Liver (tissue), 9 donors: ENCODE results near the gene IFT81. TPM values are rescaled to one million over a fixed set of nuclear protein-coding genes. Genes with fewer than 3 reads are reported as not detected.
"Not testable (repeated sequence)": the region's sequence is repeated elsewhere in the genome, so short reads cannot be mapped to it uniquely, and the experiment has no call there.

ENCODE experiments used
- DNase-seq: peaks from one replicate; pipeline ENCODE4 v3.0.0-alpha.2; 2017; ENCODE audit warnings: low spot score
- H3K27ac ChIP-seq, 2 donors: one replicate each; pipeline ENCODE4 v1.7.0; 2013; ENCODE audit warnings: inconsistent platforms in 2 of 2, low read length in 2 of 2, control low read depth in 1 of 2, low read depth in 1 of 2, mild to moderate bottlenecking in 1 of 2
- H3K27me3 ChIP-seq, 4 donors: one replicate each; pipeline versions ENCODE4 v1.6.1 to v1.7.0; 2013; ENCODE audit warnings: low read length in 3 of 4, inconsistent platforms in 1 of 4, mild to moderate bottlenecking in 1 of 4, moderate library complexity in 1 of 4; ENCODE audit not compliant: control insufficient read depth in 4 of 4, insufficient read depth in 4 of 4
- H3K36me3 ChIP-seq, 4 donors: one replicate each; pipeline versions ENCODE4 v1.6.1 to v1.7.0; 2013; ENCODE audit warnings: low read length in 3 of 4, mild to moderate bottlenecking in 3 of 4, low read depth in 1 of 4, moderate library complexity in 1 of 4; ENCODE audit not compliant: control insufficient read depth in 4 of 4, insufficient read depth in 3 of 4
- H3K4me1 ChIP-seq, 4 donors: one replicate each; pipeline versions ENCODE4 v1.6.1 to v1.7.0; 2013; ENCODE audit warnings: low read length in 3 of 4, mild to moderate bottlenecking in 3 of 4, moderate library complexity in 1 of 4; ENCODE audit not compliant: control insufficient read depth in 4 of 4, insufficient read depth in 4 of 4
- H3K4me3 ChIP-seq, 3 donors: one replicate each; pipeline versions ENCODE4 v1.6.1 to v1.7.0; 2013; ENCODE audit warnings: low read length in 3 of 3, control low read depth in 1 of 3, low read depth in 1 of 3, mild to moderate bottlenecking in 1 of 3
- H3K9ac ChIP-seq, 2 donors: one replicate each; pipeline ENCODE4 v1.7.0; 2013; ENCODE audit warnings: low read length in 2 of 2, mild to moderate bottlenecking in 2 of 2, moderate library complexity in 2 of 2, control low read depth in 1 of 2, low read depth in 1 of 2
- H3K9me3 ChIP-seq, 4 donors: one replicate each; pipeline versions ENCODE4 v1.6.1 to v1.7.0; 2013; ENCODE audit warnings: low read length in 3 of 4; ENCODE audit not compliant: control insufficient read depth in 4 of 4
- ATF3 ChIP-seq: IDR thresholded peaks from 2 replicates; pipeline ENCODE4 v1.6.1; 2016; ENCODE audit warnings: antibody characterized with exemption
- CTCF ChIP-seq: fragments of 150-350 bp; IDR thresholded peaks from 2 replicates; pipeline ENCODE4 v1.5.1; 2017; ENCODE audit warnings: improper control_type of control experiment, low read depth, low read length; ENCODE audit not compliant: missing input control
- EGR1 ChIP-seq, 2 donors: IDR thresholded peaks; 2 replicates each; pipeline ENCODE4 v1.6.1; 2016 to 2018; ENCODE audit warnings: antibody characterized with exemption in 2 of 2, low read depth in 2 of 2
- FOXA1 ChIP-seq: IDR thresholded peaks from 2 replicates; pipeline ENCODE4 v1.6.1; 2016; ENCODE audit warnings: antibody characterized with exemption
- FOXA2 ChIP-seq: IDR thresholded peaks from 2 replicates; pipeline ENCODE4 v1.6.1; 2016; ENCODE audit warnings: antibody characterized with exemption
- GABPA ChIP-seq, 2 donors: IDR thresholded peaks in 1 of 2; conservative IDR thresholded peaks in 1 of 2; 2 replicates each; pipeline ENCODE4 v1.6.1; 2016; ENCODE audit warnings: antibody characterized with exemption in 2 of 2, mild to moderate bottlenecking in 1 of 2, moderate library complexity in 1 of 2
- HNF4A ChIP-seq, 2 donors: conservative IDR thresholded peaks; 2 replicates each; pipeline ENCODE4 v1.6.1; 2016; ENCODE audit warnings: antibody characterized with exemption in 2 of 2, mild to moderate bottlenecking in 2 of 2
- HNF4G ChIP-seq: IDR thresholded peaks from 2 replicates; pipeline ENCODE4 v1.6.1; 2016; ENCODE audit warnings: antibody characterized with exemption
- JUND ChIP-seq, 2 donors: IDR thresholded peaks; 2 replicates each; pipeline ENCODE4 v1.6.1; 2016; ENCODE audit warnings: antibody characterized with exemption in 2 of 2
- MAX ChIP-seq: IDR thresholded peaks from 2 replicates; pipeline ENCODE4 v1.6.1; 2016; ENCODE audit warnings: antibody characterized with exemption
- NR2F2 ChIP-seq: IDR thresholded peaks from 2 replicates; pipeline ENCODE4 v1.6.1; 2016; ENCODE audit warnings: antibody characterized with exemption
- RAD21 ChIP-seq, 2 donors: IDR thresholded peaks; 2 replicates each; pipeline ENCODE4 v1.6.1; 2016; ENCODE audit warnings: antibody characterized with exemption in 2 of 2, mild to moderate bottlenecking in 2 of 2
- REST ChIP-seq: IDR thresholded peaks from 2 replicates; pipeline ENCODE4 v1.6.1; 2016; ENCODE audit warnings: antibody characterized with exemption, mild to moderate bottlenecking
- RXRA ChIP-seq, 2 donors: IDR thresholded peaks; 2 replicates each; pipeline ENCODE4 v1.6.1; 2017 to 2018; ENCODE audit warnings: antibody characterized with exemption in 2 of 2, mild to moderate bottlenecking in 1 of 2
- SP1 ChIP-seq: IDR thresholded peaks from 2 replicates; pipeline ENCODE4 v1.6.1; 2018; ENCODE audit warnings: antibody characterized with exemption, mild to moderate bottlenecking
- TAF1 ChIP-seq: conservative IDR thresholded peaks from 2 replicates; pipeline ENCODE4 v1.6.1; 2016; ENCODE audit warnings: antibody characterized with exemption, mild to moderate bottlenecking
- YY1 ChIP-seq: IDR thresholded peaks from 2 replicates; pipeline ENCODE4 v1.6.1; 2016; ENCODE audit warnings: antibody characterized with exemption, mild to moderate bottlenecking
- ZBTB33 ChIP-seq: IDR thresholded peaks from 2 replicates; pipeline ENCODE4 v1.6.1; 2016; ENCODE audit warnings: antibody characterized with exemption
- WGBS: extraction: QIAGEN DNeasy Blood & Tissue Kit; methylation state at CpG from one replicate; pipeline ENCODE4 v1.1.7; 2013; 5-methylcytosine and 5-hydroxymethylcytosine counted together
- polyA plus RNA-seq, 2 donors: library from polyadenylated mRNA; stranded (reverse) in 1 of 2; unstranded in 1 of 2; fragments of 200-250 nt in 1 of 2; fragments of >200 nt in 1 of 2; fragmentation: Nextera tagmentation in 1 of 2; extraction: Ambion mirVana in 1 of 2; gene quantifications; one replicate each; pipeline versions ENCODE4 v1.2.1 to v1.2.3, GENCODE V29; 2013 to 2015
- total RNA-seq, 2 donors: library from RNA; depleted of rRNA; stranded (reverse); fragments of >200 nt; gene quantifications; one replicate each; pipeline ENCODE4 v1.2.3, GENCODE V29; 2014
- donor health status: healthy.
- donor health status: healthy.
- donor health status: healthy.
- donor health status: healthy.
- donor health status: healthy.

Gene IFT81
- total and polyA plus RNA-seq, 4 donors = 1.9 to 4.9 (median 2.8) TPM

- H3K27me3 ChIP-seq, H3K4me1 ChIP-seq, H3K9me3 ChIP-seq, H3K9ac ChIP-seq, H3K4me3 ChIP-seq, H3K27ac ChIP-seq, H3K36me3 ChIP-seq, DNase-seq: not testable (repeated sequence)
- WGBS = 97% methylated on average over 10 of the region's 10 CpGs
Observed at GRCh38 chr12:110211639-110212536, 87.7 kb downstream of the IFT81 start.

GRCh38 chr12:110217996-110218674 lies 94.0 kb downstream of the IFT81 start:
- no peaks in the 10 kb centered on the region for H3K9me3 ChIP-seq
- TF ChIP-seq YY1 (no peak), HNF4G (no peak), HNF4A (conservative IDR thresholded peaks at IDR 0.05) (no peak), GABPA (IDR thresholded peaks at IDR 0.05 in 1 of 2, conservative IDR thresholded peaks at IDR 0.05 in 1 of 2) (no peak)
- no peak overlapping the region for H3K4me3 ChIP-seq
- no peaks in the 10 kb centered on the region for H3K27me3 ChIP-seq
- no peaks in the 10 kb centered on the region for H3K4me1 ChIP-seq
- H3K27ac ChIP-seq = no peak overlapping the region
- no peak overlapping the region for H3K9ac ChIP-seq
- WGBS = 90% methylated on average over 7 of the region's 7 CpGs
- DNase-seq = no peak
- no peaks in the 10 kb centered on the region for H3K36me3 ChIP-seq

GRCh38 chr12:110222027-110222426 lies 97.9 kb downstream of the IFT81 start:
- no peak for DNase-seq
- H3K27ac ChIP-seq = no peak overlapping the region
- no peaks in the 10 kb centered on the region for H3K27me3 ChIP-seq

More at GRCh38 chr12:110222027-110222426, 97.9 kb downstream of the IFT81 start:
- no peak for TF ChIP-seq EGR1 (IDR thresholded peaks at IDR 0.05; ENCODE audit: low read depth in 2 of 2)
- TF ChIP-seq RAD21 (IDR thresholded peaks at IDR 0.05) = no peak
- TF ChIP-seq TAF1 = no peak
- TF ChIP-seq MAX = no peak
- TF ChIP-seq YY1 = no peak
- TF ChIP-seq JUND (IDR thresholded peaks at IDR 0.05) = no peak
- TF ChIP-seq SP1 = no peak
- TF ChIP-seq CTCF = no peak
- no peak for TF ChIP-seq NR2F2
- no peak for TF ChIP-seq ZBTB33
- TF ChIP-seq ATF3 = no peak
- TF ChIP-seq FOXA2 = no peak
- no peak for TF ChIP-seq GABPA (IDR thresholded peaks at IDR 0.05 in 1 of 2, conservative IDR thresholded peaks at IDR 0.05 in 1 of 2)
- no peak for TF ChIP-seq RXRA (IDR thresholded peaks at IDR 0.05)
- no peak for TF ChIP-seq HNF4G
- TF ChIP-seq REST = no peak
- TF ChIP-seq FOXA1 = no peak
- TF ChIP-seq HNF4A (conservative IDR thresholded peaks at IDR 0.05) = no peak
- H3K4me1 ChIP-seq = peaks cover 0 to 15% (median 6%) of the 10 kb centered on the region in 4 donors
- no peak overlapping the region for H3K9ac ChIP-seq
- no peaks in the 10 kb centered on the region for H3K9me3 ChIP-seq
- no peak overlapping the region for H3K4me3 ChIP-seq
- H3K36me3 ChIP-seq = no peaks in the 10 kb centered on the region
